Esophagus squamous epithelium (tissue), 4 donors: ENCODE results near the gene SEMA4D.

ENCODE experiments used
- CTCF ChIP-seq, 6 experiments: fragments of 450-650 bp in 4 of 6; fragments of 200-600 bp in 2 of 6; sonication (generic) in 2 of 6; IDR thresholded peaks; one replicate each; pipeline ENCODE4 v1.5.1; 2016 to 2019; ENCODE audit warnings: antibody characterized with exemption in 6 of 6, mild to moderate bottlenecking in 4 of 6, moderate library complexity in 4 of 6
- POLR2A ChIP-seq, 4 donors: fragments of 450-650 bp; IDR thresholded peaks; one replicate each; pipeline ENCODE4 v1.6.1; 2017; ENCODE audit warnings: antibody characterized with exemption in 4 of 4, mild to moderate bottlenecking in 4 of 4, moderate library complexity in 3 of 4

DNA sequence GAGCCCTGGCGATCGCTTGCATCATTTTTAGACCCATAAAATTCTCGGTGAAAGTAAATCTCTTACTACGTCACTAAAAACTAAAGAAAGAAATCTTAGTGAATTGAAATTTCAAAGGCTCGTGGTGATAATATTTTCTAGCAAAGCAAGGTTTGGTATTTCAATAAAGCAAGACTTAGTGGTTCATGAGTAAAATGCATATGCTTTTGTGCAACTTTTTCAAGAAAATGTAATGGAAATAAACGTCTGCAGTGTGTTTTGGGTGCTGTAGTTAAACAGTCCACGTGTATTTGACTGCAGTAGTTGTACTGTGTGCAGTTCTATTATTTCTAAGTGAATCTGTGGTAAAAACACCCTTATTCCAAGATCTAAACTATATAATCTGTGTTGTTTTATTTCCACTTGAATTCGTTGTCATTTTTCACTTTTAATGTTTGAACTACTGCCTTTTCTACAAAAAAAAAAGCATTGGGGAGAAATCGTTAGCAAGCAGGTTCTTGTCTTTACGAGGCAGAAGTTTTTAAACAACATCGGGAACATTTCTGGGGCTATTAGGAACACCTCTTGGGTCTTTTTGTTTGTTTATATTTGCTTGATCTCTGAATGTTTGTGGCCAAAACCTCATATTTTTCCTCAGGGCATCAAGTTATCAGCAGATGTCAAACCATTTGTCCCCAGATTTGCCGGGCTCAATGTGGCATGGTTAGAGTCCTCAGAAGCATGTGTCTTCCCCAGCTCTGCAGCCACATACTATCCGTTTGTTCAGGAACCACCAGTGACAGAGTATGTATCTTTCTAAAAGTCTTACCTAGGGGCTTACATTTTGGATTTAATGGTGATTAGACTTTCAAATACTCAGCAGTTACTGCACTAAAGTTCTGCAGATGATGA is 178.7 kb downstream of the SEMA4D start:
- TF ChIP-seq CTCF (IDR thresholded peaks at IDR 0.05), result no peak
- TF ChIP-seq POLR2A (IDR thresholded peaks at IDR 0.05), result no peak
